SU-DHL-6 (cell line): Measurements from ENCODE around the gene HOXC12.

Experiments
- CTCF ChIP-seq: fragments of 200-600 bp; sonication (generic); IDR thresholded peaks from one replicate; pipeline ENCODE4 v1.5.1; 2017; ENCODE audit warnings: antibody characterized with exemption, mild to moderate bottlenecking, low read length, moderate library complexity; ENCODE audit not compliant: insufficient read depth, poor library complexity, severe bottlenecking
- EZH2phosphoT487 ChIP-seq: fragments of 200-600 bp; sonication (generic), shearing (Covaris generic); conservative IDR thresholded peaks from 2 replicates; pipeline ENCODE4 v1.6.1; 2018; ENCODE audit warnings: mild to moderate bottlenecking, antibody characterized with exemption, low read length, moderate library complexity, mixed read lengths

GRCh38 chr12:53976823-53977595 lies 22.3 kb downstream of the HOXC12 start:
- no peak for TF ChIP-seq CTCF
- TF ChIP-seq EZH2phosphoT487: no peak
